OCI-M2 (cell line): Measurements from ENCODE around the gene COPS4.
"Not testable (repeated sequence)": the region's sequence is repeated elsewhere in the genome, so short reads cannot be mapped to it uniquely, and the experiment has no call there.

Experiments used
- DNase-seq: peaks from one replicate; lab custom pipeline; 2025; ENCODE audit not compliant: unreplicated experiment; lab: John Stamatoyannopoulos, UW

The COPS4 gene

GRCh38 chr4:83083925-83084475 lies 49.0 kb downstream of the COPS4 start:
- DNase-seq: no peak

GRCh38 chr4:83084956-83085355 lies 50.0 kb downstream of the COPS4 start:
- not testable (repeated sequence) for DNase-seq

- DNase-seq: no peak
These were observed 54.6 kb downstream of the COPS4 start for GRCh38 chr4:83089410-83090157.

GRCh38 chr4:83093060-83093640 lies 58.2 kb downstream of the COPS4 start:
- DNase-seq: no peak

- DNase-seq: no peak
These were observed 61.4 kb downstream of the COPS4 start for GRCh38 chr4:83096397-83096796.

- DNase-seq: no peak
These were observed 70.0 kb downstream of the COPS4 start for GRCh38 chr4:83104991-83105390.

- no peak for DNase-seq
These were observed 72.6 kb downstream of the COPS4 start for GRCh38 chr4:83107631-83108030.

- DNase-seq: no peak
These were observed 73.3 kb downstream of the COPS4 start for GRCh38 chr4:83108101-83108861.

- no peak for DNase-seq
These were observed 74.7 kb downstream of the COPS4 start for GRCh38 chr4:83109480-83110222.

- peak; percentile 37 for DNase-seq
These were observed 75.4 kb downstream of the COPS4 start for GRCh38 chr4:83110223-83110945.

GRCh38 chr4:83110970-83111750 lies 76.2 kb downstream of the COPS4 start:
- DNase-seq: no peak

GRCh38 chr4:83111751-83112141 lies 76.8 kb downstream of the COPS4 start:
- not testable (repeated sequence) for DNase-seq

- DNase-seq: no peak
These were observed 77.2 kb downstream of the COPS4 start for GRCh38 chr4:83112231-83112630.

GRCh38 chr4:83112678-83113428 lies 77.9 kb downstream of the COPS4 start:
- DNase-seq: no peak

GRCh38 chr4:83113429-83113786 lies 78.4 kb downstream of the COPS4 start:
- no peak for DNase-seq

- no peak for DNase-seq
These were observed 79.6 kb downstream of the COPS4 start, which contains the start of gene PLAC8 for GRCh38 chr4:83114576-83114975. PLAC8 (minus strand) TSS chr4:83114729; CDS start chr4:83107921, 6,808 bp downstream.

- DNase-seq: no peak
These were observed 80.0 kb downstream of the COPS4 start for GRCh38 chr4:83115000-83115399.

GRCh38 chr4:83115656-83116285 lies 80.8 kb downstream of the COPS4 start:
- DNase-seq: no peak
